ENCODE data around the gene PCP4L1. TPM values are rescaled to one million over a fixed set of nuclear protein-coding genes. Genes with fewer than 3 reads are reported as not detected.

PCP4L1 gene
- total RNA-seq, 1 experiment from 2014 or later, result 0.83 TPM

DNA sequence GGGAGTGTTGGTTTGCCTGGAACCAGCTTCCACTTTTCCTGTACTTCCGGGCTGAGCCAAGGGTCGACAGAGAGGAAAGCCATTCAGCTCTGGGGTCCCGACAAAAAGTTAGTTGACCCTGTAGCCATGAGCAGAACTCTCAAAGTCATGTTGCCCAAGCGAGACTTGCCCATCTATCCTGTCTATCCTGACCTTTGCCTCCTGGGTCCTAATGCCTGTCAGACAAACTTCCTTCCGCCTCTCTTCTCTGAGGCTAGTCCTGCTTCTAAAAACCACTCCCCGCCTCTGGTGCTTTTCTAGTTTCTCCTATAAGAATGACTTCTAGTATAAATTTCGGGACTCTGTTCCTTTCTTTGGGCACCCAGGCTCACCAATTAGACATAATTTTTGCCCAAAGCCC, 7.7 kb upstream of the PCP4L1 start:
- Mint-ChIP-seq H3K9me3 (peaks cover 7 to 8% of the 10 kb centered on the region in 2 experiments; a peak in 4 of 5 replicates), H3K4me1 (peaks cover 0 to 5% of the 10 kb centered on the region in 2 experiments; a peak in 3 of 4 replicates), H3K27ac (no peak overlapping the region), H3K36me3 (ENCODE audit: insufficient read depth in 1 of 3, low read depth in 3 of 3) (peaks cover 0 to 5% (median 4%) of the 10 kb centered on the region in 3 experiments; a peak in 2 of 7 replicates), H3K4me3 (no peak overlapping the region), H3K27me3 (ENCODE audit: low read depth) (peaks cover 16% of the 10 kb centered on the region)
- H3K79me1 ChIP-seq (ENCODE audit: insufficient read depth, low read depth, low read length, poor library complexity, severe bottlenecking), result no peaks in the 10 kb centered on the region
- no CpG with 5 or more reads among the region's 7 CpGs for WGBS (ENCODE audit: extremely low coverage, insufficient read length, low lambda C conversion rate)
- no peaks in the 10 kb centered on the region for H4K20me1 ChIP-seq (ENCODE audit: control insufficient read depth, insufficient read depth, insufficient read length)
- H3K9ac ChIP-seq (ENCODE audit: extremely low read depth, insufficient read length, low read length), result no peak overlapping the region
- H3K56ac ChIP-seq (ENCODE audit: insufficient read length, low read depth, low read length), result no peak overlapping the region
- H3K9me3 ChIP-seq (ENCODE audit: control insufficient read depth, low read depth, low read length), result no peaks in the 10 kb centered on the region
- H2BK5ac ChIP-seq (ENCODE audit: insufficient read length, low read length), result no peak overlapping the region
- H3T11ph ChIP-seq (ENCODE audit: low read length), result no peak overlapping the region
- no peaks in the 10 kb centered on the region for H3K23me2 ChIP-seq (ENCODE audit: insufficient read length, low read depth, low read length, poor library complexity, severe bottlenecking)
- H3K23ac ChIP-seq (ENCODE audit: insufficient read length, low read depth, low read length), result no peak overlapping the region
- H3K79me2 ChIP-seq (ENCODE audit: insufficient read depth, low read length), result no peaks in the 10 kb centered on the region
- H4K91ac ChIP-seq (ENCODE audit: insufficient read length, low read depth, low read length), result no peak overlapping the region
- no peak for DNase-seq
- H3K4me1 ChIP-seq (ENCODE audit: insufficient read depth, low read length), result no peaks in the 10 kb centered on the region
- H2AFZ ChIP-seq (ENCODE audit: low read length), result no peak overlapping the region
- no peak overlapping the region for H3K27ac ChIP-seq (ENCODE audit: insufficient read length, low read depth, low read length)
- H2BK15ac ChIP-seq (ENCODE audit: low read depth, low read length), result no peak overlapping the region
- H2BK12ac ChIP-seq (ENCODE audit: insufficient read length, low read depth, low read length), result no peak overlapping the region
- H4K8ac ChIP-seq (replicated peaks; ENCODE audit: insufficient read length, low read depth, low read length), result no peak overlapping the region
- H3K18ac ChIP-seq (ENCODE audit: insufficient read length, low read depth, low read length), result no peak overlapping the region
- no peak overlapping the region for H2AK5ac ChIP-seq (ENCODE audit: insufficient read length, low read length)
- no peak overlapping the region for H2BK20ac ChIP-seq (ENCODE audit: low read depth, low read length, poor library complexity, severe bottlenecking)
- H3K4ac ChIP-seq (ENCODE audit: low read depth, low read length), result no peak overlapping the region
- H2BK120ac ChIP-seq (ENCODE audit: low read depth, low read length, poor library complexity, severe bottlenecking), result no peak overlapping the region
- H4K5ac ChIP-seq (ENCODE audit: insufficient read length, low read depth, low read length), result no peak overlapping the region
- no peaks in the 10 kb centered on the region for H3K27me3 ChIP-seq (ENCODE audit: insufficient read depth, low read length)
- no peak overlapping the region for H3K14ac ChIP-seq (ENCODE audit: insufficient read depth, low read length)
- TF ChIP-seq, protein P1, sequence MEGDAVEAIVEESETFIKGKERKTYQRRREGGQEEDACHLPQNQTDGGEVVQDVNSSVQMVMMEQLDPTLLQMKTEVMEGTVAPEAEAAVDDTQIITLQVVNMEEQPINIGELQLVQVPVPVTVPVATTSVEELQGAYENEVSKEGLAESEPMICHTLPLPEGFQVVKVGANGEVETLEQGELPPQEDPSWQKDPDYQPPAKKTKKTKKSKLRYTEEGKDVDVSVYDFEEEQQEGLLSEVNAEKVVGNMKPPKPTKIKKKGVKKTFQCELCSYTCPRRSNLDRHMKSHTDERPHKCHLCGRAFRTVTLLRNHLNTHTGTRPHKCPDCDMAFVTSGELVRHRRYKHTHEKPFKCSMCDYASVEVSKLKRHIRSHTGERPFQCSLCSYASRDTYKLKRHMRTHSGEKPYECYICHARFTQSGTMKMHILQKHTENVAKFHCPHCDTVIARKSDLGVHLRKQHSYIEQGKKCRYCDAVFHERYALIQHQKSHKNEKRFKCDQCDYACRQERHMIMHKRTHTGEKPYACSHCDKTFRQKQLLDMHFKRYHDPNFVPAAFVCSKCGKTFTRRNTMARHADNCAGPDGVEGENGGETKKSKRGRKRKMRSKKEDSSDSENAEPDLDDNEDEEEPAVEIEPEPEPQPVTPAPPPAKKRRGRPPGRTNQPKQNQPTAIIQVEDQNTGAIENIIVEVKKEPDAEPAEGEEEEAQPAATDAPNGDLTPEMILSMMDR (conservative IDR thresholded peaks at IDR 0.05), result no peak
- H3K4me2 ChIP-seq (ENCODE audit: insufficient read depth, insufficient read length, low read length), result no peak overlapping the region
